ENCODE results near the gene SCRN1. TPM values are rescaled to one million over a fixed set of nuclear protein-coding genes. Genes with fewer than 3 reads are reported as not detected.

SCRN1 gene
- total RNA-seq, 4 donors from 2014 or later, result 14.4 to 66.5 (median 44.1) TPM

DNA sequence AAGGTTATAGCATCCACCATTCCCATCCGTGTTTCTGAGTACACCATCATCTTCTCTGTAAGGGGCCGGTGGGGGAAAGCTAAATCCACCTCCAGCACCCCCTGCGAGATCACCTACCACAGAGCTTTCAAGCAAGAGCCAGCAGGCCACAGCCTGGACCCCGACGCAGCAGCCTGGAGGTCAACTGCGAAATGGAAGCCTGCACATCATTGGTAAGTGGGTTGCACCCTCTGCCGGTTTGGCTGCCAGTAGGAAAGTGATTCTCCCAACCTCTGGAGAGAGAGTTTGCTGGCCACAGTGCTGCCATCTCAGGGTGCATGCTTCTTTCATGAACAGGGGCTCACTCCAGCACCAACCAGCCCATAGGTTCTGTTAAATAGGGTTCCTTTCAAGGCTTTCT, 101.6 kb downstream of the SCRN1 start:
- Histone ChIP-seq H3K4me3 (no peak overlapping the region), H3K27ac (no peak overlapping the region), H3K9me3 (no peaks in the 10 kb centered on the region), H3K27me3 (no peaks in the 10 kb centered on the region), H3K4me1 (no peaks in the 10 kb centered on the region), H3K36me3 (no peaks in the 10 kb centered on the region)
- no peak for TF ChIP-seq CTCF (IDR thresholded peaks at IDR 0.05)
- DNase-seq, result no peak
- intact Hi-C loops (cut with DNase I; ENCODE audit: low total_unique reads), result no loop called here

DNA sequence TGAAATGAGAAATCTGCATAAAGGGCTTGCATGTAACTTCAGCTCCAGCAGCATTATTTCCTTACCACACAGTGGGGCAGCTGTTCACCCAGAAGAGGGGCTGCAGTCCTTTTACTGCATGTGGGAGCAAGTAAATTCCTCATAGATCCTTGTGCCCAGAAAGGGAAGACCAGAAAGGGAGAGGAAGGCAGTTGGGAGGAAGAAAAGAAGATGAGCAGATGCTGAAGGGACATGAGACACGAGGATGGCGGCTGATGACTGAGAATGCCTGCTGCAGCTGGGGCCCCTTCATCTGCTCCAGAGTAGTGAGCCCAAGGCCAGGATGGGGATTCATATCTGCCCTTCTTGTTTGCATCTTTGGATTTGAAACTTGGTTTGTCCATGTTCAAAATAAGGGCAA, 102.8 kb downstream of the SCRN1 start:
- no peak for DNase-seq
- Histone ChIP-seq H3K9me3 (no peaks in the 10 kb centered on the region), H3K4me3 (no peak overlapping the region), H3K4me1 (no peaks in the 10 kb centered on the region), H3K27ac (no peak overlapping the region), H3K36me3 (no peaks in the 10 kb centered on the region), H3K27me3 (no peaks in the 10 kb centered on the region)
- intact Hi-C loops (cut with DNase I; ENCODE audit: low total_unique reads), result no loop called here
- TF ChIP-seq CTCF (IDR thresholded peaks at IDR 0.05), result no peak
- TF ChIP-seq POLR2A (IDR thresholded peaks at IDR 0.05), result no peak

- TF ChIP-seq POLR2A (IDR thresholded peaks at IDR 0.05) (no peak), CTCF (IDR thresholded peaks at IDR 0.05) (no peak)
- intact Hi-C loops (cut with DNase I; ENCODE audit: low total_unique reads), result no loop called here
- H3K27ac ChIP-seq, result no peak overlapping the region
- H3K9me3 ChIP-seq, result no peaks in the 10 kb centered on the region
- H3K36me3 ChIP-seq, result no peaks in the 10 kb centered on the region
- no peaks in the 10 kb centered on the region for H3K4me1 ChIP-seq
- DNase-seq, result no peak
- H3K4me3 ChIP-seq, result no peak overlapping the region
- H3K27me3 ChIP-seq, result no peaks in the 10 kb centered on the region
Measured at GRCh38 chr7:29885626-29886025, 104.0 kb downstream of the SCRN1 start.

DNA sequence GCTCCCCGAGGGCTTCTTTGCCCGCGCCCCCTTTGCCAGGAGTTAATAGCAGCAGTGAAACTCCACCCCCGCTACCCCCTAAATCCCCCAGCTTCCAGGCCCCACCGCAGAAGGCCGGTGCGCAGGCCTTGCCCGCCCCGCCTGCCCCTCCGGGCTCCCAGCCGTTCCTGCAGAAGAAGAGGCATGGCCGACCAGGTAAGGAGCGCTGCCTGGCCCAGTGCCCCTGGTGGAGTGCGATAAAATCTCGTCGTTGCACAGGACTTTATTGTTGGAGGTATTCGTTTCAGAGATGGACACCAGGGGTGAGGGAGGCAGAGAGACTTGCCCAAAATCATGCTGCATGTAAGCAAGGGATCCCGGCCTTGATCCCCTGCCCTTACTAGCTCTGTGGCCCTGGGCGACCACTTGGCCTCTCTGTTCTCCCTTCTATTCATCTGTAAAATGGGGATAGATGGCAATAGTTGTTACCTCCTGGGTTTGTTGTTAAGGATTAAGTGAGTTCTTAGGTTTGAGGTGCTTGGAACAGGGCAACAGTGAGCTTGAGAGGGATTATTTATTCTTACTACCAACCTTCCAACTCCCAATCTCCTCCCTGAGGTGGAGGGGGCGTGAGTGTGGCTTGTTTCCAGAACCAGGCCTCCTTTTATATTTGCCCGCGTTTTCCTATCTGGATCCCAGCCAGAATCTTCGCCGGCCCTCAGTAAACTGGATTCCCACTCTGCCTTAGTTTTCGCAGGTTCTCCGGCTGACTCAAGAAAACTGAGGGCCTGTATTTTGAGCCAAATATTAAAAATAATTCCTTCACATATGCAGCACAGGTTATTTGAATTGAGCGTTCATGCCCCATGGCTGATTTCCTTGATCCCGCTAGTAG, 105.0 kb downstream of the SCRN1 start:
- Histone ChIP-seq H3K36me3 (no peaks in the 10 kb centered on the region), H3K27me3 (no peaks in the 10 kb centered on the region), H3K9me3 (no peaks in the 10 kb centered on the region), H3K27ac (peak overlapping the region in 1 of 2 donors; percentile 45), H3K4me3 (peak overlapping the region; percentile 32 to 39), H3K4me1 (no peaks in the 10 kb centered on the region)
- intact Hi-C loops (cut with DNase I; ENCODE audit: low total_unique reads), result no loop called here
- TF ChIP-seq POLR2A (IDR thresholded peaks at IDR 0.05) (no peak), CTCF (IDR thresholded peaks at IDR 0.05) (no peak)
- DNase-seq, result peak in 1 of 2 donors; percentile 26

All from uterus (tissue), 4 donors.